Cardiac fibroblast (primary cell): Measurements from ENCODE around the gene ELMO1.
"Not testable (repeated sequence)": the region's sequence is repeated elsewhere in the genome, so short reads cannot be mapped to it uniquely, and the experiment has no call there.

Experiments used
- DNase-seq, 2 donors: peaks; one replicate each; pipeline versions ENCODE4 v3.0.0 to v3.0.0-alpha.2; 2010; ENCODE audit warnings: low read depth in 2 of 2
- H3K4me3 ChIP-seq, 2 donors: replicated peaks in 1 of 2; 1 replicate in 1 of 2; 2 replicates in 1 of 2; pipeline ENCODE4 v1.5.1; 2011; ENCODE audit warnings: low read depth in 2 of 2, low read length in 2 of 2, mild to moderate bottlenecking in 2 of 2, moderate library complexity in 1 of 2
- TF ChIP-seq, protein P1 (sequence below): IDR thresholded peaks from one replicate; pipeline ENCODE4 v1.5.1; 2011; ENCODE audit warnings: low read depth, mild to moderate bottlenecking, low read length, inconsistent platforms

The ELMO1 gene

DNA sequence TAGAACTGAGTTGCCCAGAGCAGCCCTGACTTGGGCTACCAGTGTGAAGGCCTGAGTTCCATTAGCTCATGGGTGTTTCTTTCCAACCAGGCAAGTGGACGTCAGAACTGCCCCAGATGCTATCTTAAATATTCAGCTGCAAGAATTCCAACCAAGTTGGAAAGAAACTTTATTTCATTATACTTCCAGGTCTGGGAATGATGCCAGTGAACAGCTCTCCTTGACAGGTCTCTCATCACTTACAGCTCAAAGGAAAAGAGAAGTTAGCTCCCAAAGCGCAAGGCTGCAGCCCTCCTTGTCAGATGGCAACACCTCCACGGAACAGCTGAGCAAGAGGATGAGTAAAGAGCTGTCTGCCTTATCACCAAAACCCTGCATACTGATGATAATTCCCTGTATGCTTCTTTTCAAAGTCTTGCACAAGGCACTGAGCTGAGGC lies 468.8 kb downstream of the ELMO1 start:
- DNase-seq: peak in 1 of 2 donors; percentile 72
- TF ChIP-seq, protein P1, sequence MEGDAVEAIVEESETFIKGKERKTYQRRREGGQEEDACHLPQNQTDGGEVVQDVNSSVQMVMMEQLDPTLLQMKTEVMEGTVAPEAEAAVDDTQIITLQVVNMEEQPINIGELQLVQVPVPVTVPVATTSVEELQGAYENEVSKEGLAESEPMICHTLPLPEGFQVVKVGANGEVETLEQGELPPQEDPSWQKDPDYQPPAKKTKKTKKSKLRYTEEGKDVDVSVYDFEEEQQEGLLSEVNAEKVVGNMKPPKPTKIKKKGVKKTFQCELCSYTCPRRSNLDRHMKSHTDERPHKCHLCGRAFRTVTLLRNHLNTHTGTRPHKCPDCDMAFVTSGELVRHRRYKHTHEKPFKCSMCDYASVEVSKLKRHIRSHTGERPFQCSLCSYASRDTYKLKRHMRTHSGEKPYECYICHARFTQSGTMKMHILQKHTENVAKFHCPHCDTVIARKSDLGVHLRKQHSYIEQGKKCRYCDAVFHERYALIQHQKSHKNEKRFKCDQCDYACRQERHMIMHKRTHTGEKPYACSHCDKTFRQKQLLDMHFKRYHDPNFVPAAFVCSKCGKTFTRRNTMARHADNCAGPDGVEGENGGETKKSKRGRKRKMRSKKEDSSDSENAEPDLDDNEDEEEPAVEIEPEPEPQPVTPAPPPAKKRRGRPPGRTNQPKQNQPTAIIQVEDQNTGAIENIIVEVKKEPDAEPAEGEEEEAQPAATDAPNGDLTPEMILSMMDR: no peak
- no peak overlapping the region for H3K4me3 ChIP-seq

DNA sequence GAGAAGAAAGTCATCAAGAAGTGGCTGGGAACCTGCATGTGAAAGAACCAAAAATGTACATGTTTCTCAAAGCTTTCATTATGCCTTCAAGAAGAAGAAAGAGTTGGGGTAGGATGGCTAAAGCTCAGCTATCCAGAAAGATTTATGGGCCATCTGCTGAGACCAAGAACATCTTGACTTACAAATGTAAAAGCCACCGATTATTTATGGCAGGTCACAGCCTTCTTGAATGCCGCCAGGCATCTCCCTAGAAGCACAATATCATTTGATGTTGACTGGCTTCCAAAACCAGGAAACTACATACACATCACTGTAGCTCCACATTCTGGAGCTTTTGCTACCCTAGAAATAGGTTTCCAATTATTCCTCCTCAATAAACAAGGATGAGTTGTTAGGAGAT lies 470.2 kb downstream of the ELMO1 start:
- TF ChIP-seq, protein P1: no peak
- no peak for DNase-seq
- no peak overlapping the region for H3K4me3 ChIP-seq

DNA sequence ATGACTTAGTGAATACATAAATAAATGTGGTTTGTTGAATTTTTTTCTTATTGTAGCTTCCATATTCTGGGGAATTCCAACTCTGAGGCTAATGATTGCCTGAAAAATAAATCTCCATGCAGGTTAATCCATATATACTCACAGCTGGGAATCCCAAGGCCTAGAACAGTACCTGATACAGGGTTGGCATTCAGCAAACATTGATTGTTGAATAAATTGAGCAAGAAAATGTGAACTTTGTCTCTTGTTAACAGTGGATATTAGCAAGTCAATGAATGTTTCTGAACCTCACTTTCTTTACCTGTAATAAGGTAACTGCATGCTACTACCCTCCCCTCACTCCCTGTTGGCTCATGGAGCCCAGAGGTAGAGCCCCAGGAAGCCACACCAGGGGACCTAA lies 470.8 kb downstream of the ELMO1 start:
- no peak overlapping the region for H3K4me3 ChIP-seq
- TF ChIP-seq, protein P1: no peak
- DNase-seq: no peak

DNA sequence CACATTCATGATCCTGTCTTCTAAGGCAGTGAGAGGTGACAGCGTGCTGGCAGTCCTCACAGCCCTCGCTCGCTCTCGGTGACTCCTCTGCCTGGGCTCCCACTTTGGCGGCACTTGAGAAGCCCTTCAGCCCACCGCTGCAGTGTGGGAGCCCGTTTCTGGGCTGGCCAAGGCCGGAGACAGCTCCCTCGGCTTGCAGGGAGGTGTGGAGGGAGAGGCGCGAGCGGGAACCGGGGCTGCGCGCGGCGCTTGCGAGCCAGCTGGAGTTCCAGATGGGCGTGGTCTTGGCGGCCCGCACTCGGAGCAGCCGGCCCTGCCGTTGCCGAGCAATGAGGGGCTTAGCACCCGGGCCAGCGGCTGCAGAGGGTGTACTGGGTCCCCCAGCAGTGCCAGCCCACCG lies 475.1 kb downstream of the ELMO1 start:
- DNase-seq, H3K4me3 ChIP-seq: not testable (repeated sequence)

DNA sequence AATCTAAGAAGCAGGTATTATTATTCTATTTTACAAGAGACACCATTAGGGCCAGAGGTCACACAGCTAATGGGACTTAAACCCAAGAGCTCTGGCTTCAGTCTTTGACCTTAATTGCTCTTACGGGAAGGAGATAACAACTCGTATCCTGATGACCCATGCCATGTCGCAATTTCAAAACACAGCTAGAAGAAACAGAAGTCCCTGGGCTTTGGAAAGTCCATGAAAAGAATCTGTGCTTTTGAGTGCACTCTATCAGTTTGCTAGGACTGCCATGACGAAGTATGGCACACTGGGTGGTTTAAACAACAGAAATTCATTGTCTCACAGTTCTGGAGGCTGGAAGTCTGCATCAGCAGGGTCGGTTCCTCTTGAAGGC lies 476.5 kb downstream of the ELMO1 start:
- TF ChIP-seq, protein P1: no peak
- DNase-seq: no peak
- no peak overlapping the region for H3K4me3 ChIP-seq

DNA sequence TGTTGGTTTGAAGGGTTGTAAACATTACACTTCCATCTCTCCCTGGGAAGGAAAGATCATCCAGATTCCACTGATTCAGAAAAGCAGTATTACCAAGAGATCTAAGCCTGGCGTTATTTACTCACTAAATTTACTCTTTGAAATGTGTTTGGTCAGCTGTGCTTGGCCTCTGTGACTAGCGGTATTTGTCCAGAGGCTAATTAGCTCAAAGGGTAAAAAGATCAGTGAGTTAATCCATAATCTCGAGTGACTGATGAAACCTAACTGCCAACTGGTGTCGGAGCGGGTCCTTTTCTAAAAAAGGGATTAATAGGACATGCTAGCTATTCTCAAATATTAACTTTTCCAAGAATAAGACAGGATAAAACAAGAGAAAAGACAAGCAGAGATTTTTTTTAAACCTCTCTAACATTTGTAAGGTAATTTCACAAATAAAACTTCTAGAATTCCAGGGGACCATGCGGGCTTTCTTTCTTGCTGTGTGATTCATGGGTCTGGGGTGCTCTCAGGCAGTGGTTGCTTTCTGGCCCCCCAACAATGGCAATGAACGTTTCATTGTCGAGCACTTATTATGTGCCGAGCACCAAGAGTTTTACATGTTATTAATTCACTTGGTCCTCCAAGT lies 477.0 kb downstream of the ELMO1 start:
- TF ChIP-seq, protein P1: no peak
- H3K4me3 ChIP-seq: no peak overlapping the region
- DNase-seq: no peak

DNA sequence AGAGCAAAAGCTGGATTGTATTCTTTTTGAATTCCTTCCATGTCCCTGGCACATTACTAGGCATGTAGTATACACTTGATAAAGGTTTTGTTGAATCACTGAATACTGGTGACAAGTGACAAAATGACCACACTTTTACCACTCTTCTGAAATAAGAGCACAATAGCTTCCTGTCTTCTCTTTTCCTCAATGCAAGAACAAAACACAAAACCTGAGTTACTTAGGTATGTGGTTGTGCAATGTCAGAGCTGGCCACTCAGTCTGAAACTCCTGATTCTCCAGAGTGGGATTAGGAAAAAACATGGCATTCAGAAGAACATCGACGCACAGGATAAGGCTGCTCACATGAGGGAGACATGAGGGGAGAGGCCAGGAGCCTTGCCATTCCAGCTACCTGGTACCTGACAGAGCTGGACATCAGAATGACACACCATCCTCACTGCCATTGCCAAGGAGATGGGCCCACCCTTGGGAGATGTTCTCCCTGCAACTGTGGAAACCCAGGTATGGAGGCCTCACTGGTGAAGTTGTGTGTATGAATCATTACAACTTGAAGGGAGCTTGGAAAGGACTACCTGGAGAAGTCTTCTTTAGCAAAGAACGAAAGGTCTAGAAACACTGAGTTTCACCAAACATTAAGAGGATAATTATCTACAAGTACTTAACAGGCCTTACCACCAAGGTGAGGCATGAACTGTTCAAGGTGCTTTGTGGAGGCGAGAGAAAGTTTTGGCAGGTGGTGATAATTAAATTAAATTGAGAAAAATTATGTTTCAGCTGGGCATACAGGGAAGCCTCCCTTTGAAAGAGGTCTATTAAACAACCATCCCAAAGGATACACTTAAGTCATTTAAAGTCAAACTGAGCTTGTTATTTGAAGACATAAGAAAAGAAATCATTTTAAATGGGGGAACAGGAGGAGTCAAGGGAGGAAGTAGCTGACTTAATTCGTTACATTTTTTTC lies 477.8 kb downstream of the ELMO1 start:
- H3K4me3 ChIP-seq: no peak overlapping the region
- no peak for DNase-seq
- TF ChIP-seq, protein P1: no peak
